Nephron progenitor cell (in vitro differentiated cells): Measurements from ENCODE around the gene PRELP.

Experiments used
- DNase-seq: peaks from one replicate; pipeline ENCODE4 v3.0.0; 2021
- H3K27ac Mint-ChIP-seq: 2 replicates; pipeline ENCODE4 v1.8.0; 2021; ENCODE audit warnings: mild to moderate bottlenecking, moderate library complexity, mixed read lengths
- H3K27me3 Mint-ChIP-seq: 2 replicates; pipeline ENCODE4 v1.8.0; 2021; ENCODE audit warnings: mild to moderate bottlenecking, low read depth, mixed read lengths; ENCODE audit not compliant: poor library complexity
- H3K36me3 Mint-ChIP-seq: 2 replicates; pipeline ENCODE4 v1.8.0; 2021; ENCODE audit warnings: low read depth, mixed read lengths
- H3K4me1 Mint-ChIP-seq: 2 replicates; pipeline ENCODE4 v1.8.0; 2021; ENCODE audit warnings: mixed read lengths
- H3K4me3 Mint-ChIP-seq: 2 replicates; pipeline ENCODE4 v1.8.0; 2021; ENCODE audit warnings: mild to moderate bottlenecking, moderate library complexity, mixed read lengths
- H3K9me3 Mint-ChIP-seq: 2 replicates; pipeline ENCODE4 v1.8.0; 2021; ENCODE audit warnings: mild to moderate bottlenecking, moderate library complexity, mixed read lengths
- TF ChIP-seq, protein P1 (sequence below): fragments of 200-600 bp; sonication (generic); IDR thresholded peaks from 2 replicates; pipeline ENCODE4 v1.5.0; 2021; ENCODE audit warnings: antibody characterized with exemption

Gene PRELP

DNA sequence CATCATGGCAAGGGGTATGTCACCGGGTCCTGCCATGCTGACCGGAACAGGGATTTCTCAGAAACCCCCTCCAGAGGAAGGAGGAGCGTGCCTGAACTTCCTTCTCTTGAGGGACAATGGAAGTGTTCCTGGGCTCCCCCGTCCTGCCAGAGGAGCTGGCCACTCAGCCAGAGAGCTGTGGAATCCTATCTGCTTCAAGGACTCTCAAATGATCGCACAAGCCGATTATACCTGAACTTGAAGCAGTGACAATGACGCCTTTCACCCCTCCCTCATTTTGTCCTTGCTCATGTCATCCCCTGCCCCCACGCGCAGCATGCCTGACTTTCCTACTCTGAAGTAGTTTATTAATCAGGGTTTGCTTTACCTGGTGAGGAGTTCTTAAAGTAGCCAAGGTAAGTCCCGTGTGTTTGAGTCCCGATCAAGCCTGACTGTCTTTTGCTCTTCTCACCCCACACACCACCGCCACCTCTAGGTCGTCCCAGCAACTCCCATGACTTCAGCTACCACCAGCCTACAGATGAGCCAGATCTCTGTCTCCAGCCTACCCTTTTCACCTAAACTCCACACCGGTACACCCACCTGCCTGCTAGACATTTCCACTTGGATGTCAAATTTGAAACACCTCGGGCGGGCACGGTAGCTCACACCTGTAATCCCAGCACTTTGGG is 25.0 kb upstream of the PRELP start:
- Mint-ChIP-seq H3K9me3 (peaks cover 16% of the 10 kb centered on the region), H3K36me3 (no peaks in the 10 kb centered on the region), H3K4me1 (peaks cover 83% of the 10 kb centered on the region), H3K27ac (peak overlapping the region; percentile 30), H3K4me3 (no peak overlapping the region), H3K27me3 (peaks cover 37% of the 10 kb centered on the region)
- DNase-seq: no peak
- TF ChIP-seq, protein P1, sequence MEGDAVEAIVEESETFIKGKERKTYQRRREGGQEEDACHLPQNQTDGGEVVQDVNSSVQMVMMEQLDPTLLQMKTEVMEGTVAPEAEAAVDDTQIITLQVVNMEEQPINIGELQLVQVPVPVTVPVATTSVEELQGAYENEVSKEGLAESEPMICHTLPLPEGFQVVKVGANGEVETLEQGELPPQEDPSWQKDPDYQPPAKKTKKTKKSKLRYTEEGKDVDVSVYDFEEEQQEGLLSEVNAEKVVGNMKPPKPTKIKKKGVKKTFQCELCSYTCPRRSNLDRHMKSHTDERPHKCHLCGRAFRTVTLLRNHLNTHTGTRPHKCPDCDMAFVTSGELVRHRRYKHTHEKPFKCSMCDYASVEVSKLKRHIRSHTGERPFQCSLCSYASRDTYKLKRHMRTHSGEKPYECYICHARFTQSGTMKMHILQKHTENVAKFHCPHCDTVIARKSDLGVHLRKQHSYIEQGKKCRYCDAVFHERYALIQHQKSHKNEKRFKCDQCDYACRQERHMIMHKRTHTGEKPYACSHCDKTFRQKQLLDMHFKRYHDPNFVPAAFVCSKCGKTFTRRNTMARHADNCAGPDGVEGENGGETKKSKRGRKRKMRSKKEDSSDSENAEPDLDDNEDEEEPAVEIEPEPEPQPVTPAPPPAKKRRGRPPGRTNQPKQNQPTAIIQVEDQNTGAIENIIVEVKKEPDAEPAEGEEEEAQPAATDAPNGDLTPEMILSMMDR: no peak

DNA sequence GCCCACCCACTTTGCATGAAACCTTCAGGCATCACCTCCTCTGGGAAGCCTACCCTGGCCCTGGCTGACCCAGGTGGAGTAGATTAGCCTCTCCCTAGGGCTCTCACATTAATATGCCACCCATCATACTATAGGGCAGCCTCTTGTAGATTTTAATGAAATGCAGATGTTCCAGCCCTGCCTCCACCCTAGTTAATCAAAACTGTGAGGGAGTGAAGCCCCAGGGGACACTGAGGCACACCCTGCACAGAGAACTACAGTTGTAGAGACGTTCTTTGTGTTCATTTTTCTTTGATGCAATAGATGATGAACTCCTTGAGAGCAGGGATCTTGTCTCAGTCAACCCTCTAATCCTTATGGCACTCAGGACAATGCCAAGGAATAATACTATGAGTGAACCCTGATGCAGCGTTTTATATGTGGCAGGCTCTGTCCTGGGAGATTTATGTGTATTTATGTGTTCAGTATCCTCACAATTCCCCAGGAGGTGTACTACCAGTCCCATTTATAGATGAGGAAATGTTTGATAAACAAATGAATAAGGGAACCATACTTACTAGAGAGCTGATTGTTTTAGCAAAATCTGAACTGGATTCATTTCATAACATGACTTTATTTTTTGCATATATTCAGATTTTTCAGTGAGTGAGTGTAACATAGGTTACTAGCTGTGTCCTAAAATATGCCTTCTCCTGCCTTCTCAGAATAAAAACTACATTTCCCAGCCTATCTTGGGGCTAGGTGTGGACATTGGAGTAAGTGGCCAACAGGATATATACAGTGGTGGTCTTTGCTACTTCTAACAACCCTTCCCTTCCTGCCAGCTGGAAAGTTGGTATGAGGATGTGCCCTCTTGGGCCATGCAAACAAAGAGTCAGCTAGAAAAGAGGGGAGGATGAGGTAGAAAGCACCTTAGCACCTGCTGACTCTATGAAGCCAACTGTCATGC is 23.5 kb upstream of the PRELP start:
- TF ChIP-seq, protein P1: no peak
- DNase-seq: no peak
- H3K27ac Mint-ChIP-seq: no peak overlapping the region
- H3K27me3 Mint-ChIP-seq: peaks cover 37% of the 10 kb centered on the region
- H3K4me3 Mint-ChIP-seq: no peak overlapping the region
- H3K4me1 Mint-ChIP-seq: peaks cover 80% of the 10 kb centered on the region
- peaks cover 7% of the 10 kb centered on the region for H3K9me3 Mint-ChIP-seq
- H3K36me3 Mint-ChIP-seq: no peaks in the 10 kb centered on the region

DNA sequence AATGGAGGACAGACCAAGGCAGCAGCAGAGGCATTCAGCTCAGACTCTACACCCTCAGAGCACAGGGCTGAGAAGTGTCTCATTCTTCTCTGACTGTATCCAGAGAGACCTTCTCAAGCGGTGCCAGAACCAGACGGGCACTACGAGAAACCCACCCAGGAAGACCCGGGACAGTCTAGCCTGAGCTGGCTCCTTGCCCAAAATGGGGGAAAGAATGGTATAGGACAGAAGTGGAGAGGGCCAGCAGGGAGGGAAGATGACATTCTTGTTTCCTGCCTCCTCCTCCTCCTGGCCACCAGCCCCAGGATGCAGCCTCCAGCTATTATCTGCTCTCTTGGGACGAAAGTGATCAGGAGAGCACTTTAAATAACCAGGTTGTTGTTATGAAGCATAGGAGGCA is 22.6 kb upstream of the PRELP start:
- TF ChIP-seq, protein P1: no peak
- Mint-ChIP-seq H3K36me3 (no peaks in the 10 kb centered on the region), H3K4me1 (peaks cover 71% of the 10 kb centered on the region), H3K27ac (no peak overlapping the region), H3K9me3 (peaks cover 4% of the 10 kb centered on the region), H3K27me3 (peaks cover 31% of the 10 kb centered on the region), H3K4me3 (no peak overlapping the region)
- DNase-seq: no peak

DNA sequence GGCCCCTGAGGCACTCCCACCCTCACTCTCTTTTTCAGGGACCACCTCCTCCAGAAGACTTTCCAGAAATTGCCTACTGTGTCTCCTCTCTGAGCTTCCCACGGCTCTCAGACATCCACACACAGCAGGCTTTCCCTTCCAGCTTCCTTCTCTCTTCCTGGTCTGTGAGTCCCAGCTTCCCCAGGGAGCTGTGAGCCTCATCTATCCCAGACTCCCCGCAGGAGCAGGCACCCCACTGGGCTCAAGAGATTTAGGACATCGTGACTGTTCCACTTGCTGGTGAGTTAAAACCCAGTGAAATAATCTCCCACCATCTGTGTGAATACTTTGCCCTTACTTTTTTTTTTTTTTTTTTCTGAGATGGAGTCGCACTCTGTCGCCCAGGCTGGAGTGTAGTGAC is 22.0 kb upstream of the PRELP start:
- no peak for DNase-seq
- TF ChIP-seq, protein P1: no peak
- no peak overlapping the region for H3K27ac Mint-ChIP-seq
- H3K4me1 Mint-ChIP-seq: peaks cover 65% of the 10 kb centered on the region
- no peak overlapping the region for H3K4me3 Mint-ChIP-seq
- H3K27me3 Mint-ChIP-seq: peaks cover 31% of the 10 kb centered on the region
- peaks cover 10% of the 10 kb centered on the region for H3K9me3 Mint-ChIP-seq
- H3K36me3 Mint-ChIP-seq: no peaks in the 10 kb centered on the region

DNA sequence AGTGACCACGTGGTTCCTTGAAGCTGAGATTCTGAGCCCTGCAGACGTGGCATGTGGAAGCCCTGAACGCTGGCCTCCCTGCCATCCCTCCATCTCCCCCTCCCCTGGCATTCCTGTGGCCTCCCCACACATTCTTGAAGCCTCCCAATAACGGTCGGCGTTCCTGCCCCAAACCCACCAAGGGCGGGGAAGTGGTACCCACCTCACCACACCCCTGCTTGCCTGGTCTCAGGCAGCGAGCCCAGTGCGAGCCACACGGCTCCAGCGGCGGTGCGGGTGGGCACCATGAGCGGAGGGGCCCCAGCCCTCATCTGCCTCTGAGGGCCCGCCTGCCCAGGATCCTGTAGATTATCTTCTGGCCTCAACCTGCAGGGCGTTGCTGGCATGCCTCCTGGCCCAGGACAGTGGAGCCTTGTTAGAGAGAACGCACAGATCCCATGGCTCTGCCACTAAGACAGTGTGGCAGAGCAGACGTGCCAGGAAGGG is 20.6 kb upstream of the PRELP start:
- peaks cover 51% of the 10 kb centered on the region for H3K4me1 Mint-ChIP-seq
- peaks cover 14% of the 10 kb centered on the region for H3K9me3 Mint-ChIP-seq
- peaks cover 31% of the 10 kb centered on the region for H3K27me3 Mint-ChIP-seq
- DNase-seq: no peak
- H3K36me3 Mint-ChIP-seq: no peaks in the 10 kb centered on the region
- TF ChIP-seq, protein P1: no peak
- H3K27ac Mint-ChIP-seq: no peak overlapping the region
- H3K4me3 Mint-ChIP-seq: no peak overlapping the region
